ENCODE results near the gene TMEM37. TPM values are rescaled to one million over a fixed set of nuclear protein-coding genes. Genes with fewer than 3 reads are reported as not detected.

The TMEM37 gene
- total RNA-seq, 1 experiment from 2014 or later = 4.2 TPM

- Mint-ChIP-seq H3K4me1 (peaks cover 36 to 39% of the 10 kb centered on the region in 2 experiments), H3K4me3 (no peak overlapping the region), H3K27me3 (ENCODE audit: low read depth) (peaks cover 16% of the 10 kb centered on the region), H3K36me3 (ENCODE audit: insufficient read depth in 1 of 3, low read depth in 3 of 3) (peaks cover 2 to 8% (median 7%) of the 10 kb centered on the region in 3 experiments; a peak in 4 of 7 replicates), H3K27ac (no peak overlapping the region), H3K9me3 (no peaks in the 10 kb centered on the region)
- Histone ChIP-seq H4K91ac (ENCODE audit: insufficient read length, low read depth, low read length) (no peak overlapping the region), H2BK20ac (ENCODE audit: low read depth, low read length, poor library complexity, severe bottlenecking) (no peak overlapping the region), H4K20me1 (ENCODE audit: control insufficient read depth, insufficient read depth, insufficient read length) (no peaks in the 10 kb centered on the region), H3K79me2 (ENCODE audit: insufficient read depth, low read length) (no peaks in the 10 kb centered on the region), H2BK120ac (ENCODE audit: low read depth, low read length, poor library complexity, severe bottlenecking) (no peak overlapping the region), H2AFZ (ENCODE audit: low read length) (no peak overlapping the region), H3K4ac (ENCODE audit: low read depth, low read length) (no peak overlapping the region), H3K79me1 (ENCODE audit: insufficient read depth, low read depth, low read length, poor library complexity, severe bottlenecking) (no peaks in the 10 kb centered on the region), H3K9ac (ENCODE audit: extremely low read depth, insufficient read length, low read length) (no peak overlapping the region), H3K4me1 (ENCODE audit: insufficient read depth, low read length) (peaks cover 3% of the 10 kb centered on the region; the same call in 1 of the 2 replicates), H3K4me2 (ENCODE audit: insufficient read depth, insufficient read length, low read length) (no peak overlapping the region), H2BK15ac (ENCODE audit: low read depth, low read length) (no peak overlapping the region), H4K8ac (replicated peaks; ENCODE audit: insufficient read length, low read depth, low read length) (no peak overlapping the region), H2BK12ac (ENCODE audit: insufficient read length, low read depth, low read length) (no peak overlapping the region), H3K27me3 (ENCODE audit: insufficient read depth, low read length) (no peaks in the 10 kb centered on the region), H3K18ac (ENCODE audit: insufficient read length, low read depth, low read length) (no peak overlapping the region), H2BK5ac (ENCODE audit: insufficient read length, low read length) (no peak overlapping the region), H3T11ph (ENCODE audit: low read length) (no peak overlapping the region), H3K23me2 (ENCODE audit: insufficient read length, low read depth, low read length, poor library complexity, severe bottlenecking) (peaks cover 3% of the 10 kb centered on the region), H3K27ac (ENCODE audit: insufficient read length, low read depth, low read length) (no peak overlapping the region), H3K23ac (ENCODE audit: insufficient read length, low read depth, low read length) (no peak overlapping the region), H2AK5ac (ENCODE audit: insufficient read length, low read length) (no peak overlapping the region), H4K5ac (ENCODE audit: insufficient read length, low read depth, low read length) (no peak overlapping the region), H3K14ac (ENCODE audit: insufficient read depth, low read length) (no peak overlapping the region), H3K9me3 (ENCODE audit: control insufficient read depth, low read depth, low read length) (no peaks in the 10 kb centered on the region), H3K56ac (ENCODE audit: insufficient read length, low read depth, low read length) (no peak overlapping the region)
- WGBS (ENCODE audit: extremely low coverage, insufficient read length, low lambda C conversion rate) = no CpG with 5 or more reads among the region's 22 CpGs
- peak; percentile 11 for DNase-seq
- no peak for TF ChIP-seq CTCF (conservative IDR thresholded peaks at IDR 0.05)
Measured at GRCh38 chr2:119436993-119437772, 5.5 kb downstream of the TMEM37 start.
